K562 (cell line): Measurements from ENCODE around the gene CNRIP1. TPM values are rescaled to one million over a fixed set of nuclear protein-coding genes. Genes with fewer than 3 reads are reported as not detected.

ENCODE experiments used
- ATAC-seq: fragments of 200-7000 bp; cut with Tn5 transposase; 3 replicates; pipeline ENCODE4 v1.9.1; 2020; ENCODE audit warnings: moderate library complexity
- BruUV-seq: library from RNA; stranded (reverse); fragments of 400-500 nt; replicated peaks from 2 replicates; lab custom pipeline; 2021; lab: Mats Ljungman, UMichigan
- CTCF ChIA-PET: fragments of 300-600 bp; formaldehyde crosslinking; extraction: SDS; loops from one replicate; lab custom pipeline; 2021; ENCODE audit warnings: low intra/inter-chr PET ratio; lab: Yijun Ruan, JAX
- POLR2A ChIA-PET: fragments of 300-600, 350-650 bp; sonication (Branson Sonifier 250); formaldehyde crosslinking; extraction: SDS; loops from one replicate; lab custom pipeline; 2021; ENCODE audit warnings: antibody characterized with exemption, inconsistent platforms; lab: Yijun Ruan, JAX
- DNase-seq, 4 experiments: peaks; one replicate each; pipeline versions ENCODE4 v3.0.0 to v3.0.0-alpha.2; 2011 to 2018; ENCODE audit warnings: low spot score in 3 of 4, mixed read lengths in 3 of 4; ENCODE audit errors: extremely low read depth in 1 of 4
- FAIRE-seq: peaks from 2 replicates; lab custom pipeline; 2011; peaks lifted over from hg19 to GRCh38; lab: Jason Lieb, UNC
- H2AFZ ChIP-seq: 2 replicates; pipeline ENCODE4 v1.6.0; 2011; ENCODE audit warnings: low read depth, low read length, control low read depth, inconsistent platforms
- H3K27ac ChIP-seq: fragments of 200-600 bp; 3 replicates; pipeline ENCODE4 v1.8.0; 2011; ENCODE audit warnings: low read depth, mild to moderate bottlenecking, control low read depth, inconsistent platforms, low read length, moderate library complexity, mixed read lengths; ENCODE audit errors: extremely low read depth
- H3K27me3 ChIP-seq, 2 experiments: fragments of 300-600 bp in 1 of 2; 2 replicates in 1 of 2; 3 replicates in 1 of 2; pipeline versions ENCODE4 v1.6.0 to v1.8.0; 2011; ENCODE audit warnings: inconsistent platforms in 2 of 2, low read length in 2 of 2, mild to moderate bottlenecking in 1 of 2, mixed read lengths in 1 of 2, moderate library complexity in 1 of 2; ENCODE audit not compliant: control insufficient read depth in 2 of 2, insufficient read depth in 2 of 2
- H3K36me3 ChIP-seq: fragments of 300-600 bp; 3 replicates; pipeline ENCODE4 v1.8.0; 2011; ENCODE audit warnings: mild to moderate bottlenecking, low read length, inconsistent platforms; ENCODE audit not compliant: control insufficient read depth, insufficient read depth
- H3K4me1 ChIP-seq, 2 experiments: fragments of 200-600 bp in 1 of 2; replicated peaks in 1 of 2; 2 replicates in 1 of 2; 3 replicates in 1 of 2; pipeline versions ENCODE4 v1.5.1 to v1.8.0; 2011; ENCODE audit warnings: inconsistent platforms in 2 of 2, low read length in 2 of 2, mild to moderate bottlenecking in 1 of 2, mixed read lengths in 1 of 2, moderate library complexity in 1 of 2; ENCODE audit not compliant: control insufficient read depth in 2 of 2, insufficient read depth in 2 of 2
- H3K4me2 ChIP-seq: 2 replicates; pipeline ENCODE4 v1.6.1; 2011; ENCODE audit warnings: low read length, control low read depth, inconsistent platforms, mixed read lengths; ENCODE audit not compliant: insufficient read depth
- H3K4me3 ChIP-seq: fragments of 200-600 bp; sonication (generic), shearing (Covaris generic); 2 replicates; pipeline ENCODE4 v1.5.1; 2016; ENCODE audit warnings: control low read depth, inconsistent platforms
- H3K79me2 ChIP-seq: fragments of 200-600 bp; 3 replicates; pipeline ENCODE4 v1.8.0; 2011; ENCODE audit warnings: low read length, inconsistent platforms; ENCODE audit not compliant: control insufficient read depth, insufficient read depth
- H3K9ac ChIP-seq, 2 experiments: 2 replicates each; pipeline versions ENCODE4 v1.6.0 to v1.6.1; 2011; ENCODE audit warnings: low read depth in 2 of 2, low read length in 2 of 2, control low read depth in 1 of 2, inconsistent platforms in 1 of 2, mild to moderate bottlenecking in 1 of 2, mixed read lengths in 1 of 2; ENCODE audit not compliant: insufficient read depth in 1 of 2
- H3K9me1 ChIP-seq: one replicate; pipeline ENCODE4 v1.6.0; 2011; ENCODE audit warnings: inconsistent platforms, mild to moderate bottlenecking, low read length, moderate library complexity; ENCODE audit not compliant: control insufficient read depth, insufficient read depth
- H3K9me3 ChIP-seq: replicated peaks from 2 replicates; pipeline ENCODE4 v1.5.1; 2011; ENCODE audit warnings: low read depth, low read length, inconsistent platforms; ENCODE audit not compliant: control insufficient read depth, insufficient read depth
- H4K20me1 ChIP-seq: replicated peaks from 2 replicates; pipeline ENCODE4 v1.6.1; 2011; ENCODE audit warnings: low read length, inconsistent platforms, mixed read lengths; ENCODE audit not compliant: control insufficient read depth, insufficient read depth
- CBFA2T2 ChIP-seq: fragments of 450-650 bp; conservative IDR thresholded peaks from 2 replicates; pipeline ENCODE4 v1.6.1; 2017; ENCODE audit warnings: mild to moderate bottlenecking
- CBFA2T3 ChIP-seq: fragments of 450-650 bp; IDR thresholded peaks from 2 replicates; pipeline ENCODE4 v1.6.1; 2017
- CHD7 ChIP-seq: fragments of 200-600 bp; sonication (generic); IDR thresholded peaks from one replicate; pipeline ENCODE4 v1.6.1; 2012; ENCODE audit warnings: mild to moderate bottlenecking, low read depth, low read length, inconsistent platforms
- HDAC8 ChIP-seq: fragments of 450-650 bp; IDR thresholded peaks from 2 replicates; pipeline ENCODE4 v1.6.1; 2016; ENCODE audit warnings: mild to moderate bottlenecking, missing genetic modification characterization, moderate library complexity, missing compliant biosample characterization
- KDM1A ChIP-seq, 2 experiments: fragments of 450-650 bp; IDR thresholded peaks; 2 replicates each; pipeline ENCODE4 v1.6.1; 2016; ENCODE audit warnings: mild to moderate bottlenecking in 2 of 2
- KDM4B ChIP-seq, 2 experiments: fragments of 450-650 bp in 1 of 2; sonication (generic) in 1 of 2; IDR thresholded peaks; 2 replicates each; pipeline ENCODE4 v1.6.1; 2016 to 2017; ENCODE audit warnings: borderline replicate concordance in 2 of 2, antibody characterized with exemption in 1 of 2, low read depth in 1 of 2, mild to moderate bottlenecking in 1 of 2
- PURB ChIP-seq: sonication (generic); formaldehyde crosslinking; IDR thresholded peaks from 2 replicates; pipeline ENCODE4 v1.9.0; 2021; ENCODE audit warnings: low read depth, mild to moderate bottlenecking, missing genetic modification reagents
- SNIP1 ChIP-seq: fragments of 450-650 bp; IDR thresholded peaks from 2 replicates; pipeline ENCODE4 v1.7.1; 2017; ENCODE audit warnings: low read depth, mild to moderate bottlenecking
- ZNF316 ChIP-seq: fragments of 450-650 bp; IDR thresholded peaks from 2 replicates; pipeline ENCODE4 v1.6.1; 2016
- WGBS: fragments of 100-300 bp; shearing (Covaris generic); methylation state at CpG from one replicate; pipeline ENCODE4 v1.1.6; 2016; ENCODE audit warnings: low coverage, mixed read lengths; ENCODE audit not compliant: insufficient coverage; ENCODE audit errors: missing lambda C conversion rate; 5-methylcytosine and 5-hydroxymethylcytosine counted together
- in situ Hi-C: fragments of 300-500 bp; cut with MboI; formaldehyde crosslinking; loops from 4 replicates; pipeline ENCODE4 v1.15.0; 2018; ENCODE audit warnings: inconsistent platforms, mixed read lengths
- intact Hi-C: fragments of 100-400 bp; cut with micrococcal nuclease; formaldehyde crosslinking; loops from 2 replicates; pipeline ENCODE4 v1.14.2; 2022
- polyA plus RNA-seq, 8 experiments: library from polyadenylated mRNA; depleted of rRNA in 4 of 8; stranded (reverse) in 5 of 8; unstranded in 3 of 8; fragments of >200 nt; fragmentation: Nextera tagmentation in 2 of 8; fragmentation: Illumina TruSeq in 1 of 8; extraction: Ambion mirVana in 2 of 8; extraction: Trizol in 1 of 8; gene quantifications; 2 replicates each; pipeline versions ENCODE4 v1.2.1 to v1.2.3, GENCODE V29; 2011 to 2014; ENCODE audit warnings: inconsistent platforms in 1 of 8, missing spikeins in 1 of 8
- total RNA-seq, 7 experiments: library from RNA; depleted of rRNA in 6 of 7; stranded (reverse); fragments of >200 nt in 6 of 7; fragmentation: Illumina TruSeq in 2 of 7; extraction: Trizol in 2 of 7; gene quantifications; 2 replicates each; pipeline versions ENCODE4 v1.2.1 to v1.2.3, GENCODE V29; 2011 to 2021; ENCODE audit warnings: low replicate concordance in 1 of 7
- TF ChIP-seq, protein P1 (sequence below): fragments of 250-450 bp; sonication (Bioruptor Pico); IDR thresholded peaks from 2 replicates; pipeline ENCODE4 v1.8.0; 2021; ENCODE audit warnings: moderate library complexity, mild to moderate bottlenecking, inconsistent platforms

The CNRIP1 gene
- total and polyA plus RNA-seq, 9 of the 15 experiments (the other 6 are each of a cell fraction or from before 2014, with no cell fraction given): 0.59 to 2.1 (median 1.5) TPM

DNA sequence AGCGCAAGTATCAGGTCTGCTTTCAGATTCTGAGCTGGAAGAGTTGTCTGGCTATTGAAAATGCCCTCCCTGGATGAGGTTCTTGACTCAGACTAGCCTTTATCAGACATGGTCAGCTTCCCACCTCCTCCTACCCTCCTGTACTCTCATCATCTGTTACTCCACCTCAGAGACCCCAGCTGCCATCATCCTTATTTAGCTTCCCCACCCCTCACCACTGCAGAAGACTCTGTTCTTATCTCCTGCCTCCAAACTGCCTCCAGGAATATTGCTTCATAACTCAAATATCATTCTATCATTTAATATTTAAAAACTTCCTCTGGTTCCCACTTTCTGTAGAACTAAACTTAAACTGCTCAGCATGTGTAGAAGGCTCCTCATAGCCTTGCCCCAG, 36.3 kb downstream of the CNRIP1 start:
- H3K9me3 ChIP-seq: no peaks in the 10 kb centered on the region
- WGBS: 0% methylated on average over 1 of the region's 1 CpG
- POLR2A ChIA-PET: interaction anchor here (0.6 to 1.5 kb wide), 7 partner anchors 9 to 405 kb away, joined by 3 to 4 read pairs (median 3); no protein-coding TSS in a partner anchor
- DNase-seq: peak; percentile 29 to 89 (median 57)
- peak; percentile 56 for ATAC-seq
- no peaks in the 10 kb centered on the region for H3K9me1 ChIP-seq
- H3K27ac ChIP-seq: no peak overlapping the region
- no peaks in the 10 kb centered on the region for H3K27me3 ChIP-seq
- H3K4me3 ChIP-seq: no peak overlapping the region
- peak; percentile 88 for FAIRE-seq
- no peaks in the 10 kb centered on the region for H3K36me3 ChIP-seq
- H4K20me1 ChIP-seq: no peaks in the 10 kb centered on the region
- intact Hi-C loops (loop anchor here (2.0 to 5.0 kb wide), 2 partner anchors 86 to 161 kb away; no protein-coding TSS in a partner anchor), in situ Hi-C loops (no loop called here)
- H2AFZ ChIP-seq: peak overlapping the region; percentile 15; the same call in 1 of the 2 replicates
- H3K9ac ChIP-seq: no peak overlapping the region
- peaks cover 12 to 28% of the 10 kb centered on the region in 2 experiments; a peak in 4 of 5 replicates for H3K4me1 ChIP-seq
- CTCF ChIA-PET: interaction anchor here (1.5 kb wide), 1 partner anchor 161 kb away, joined by 15 read pairs; no protein-coding TSS in a partner anchor
- H3K79me2 ChIP-seq: no peaks in the 10 kb centered on the region
- no TSS peak for BruUV-seq
- peak overlapping the region; percentile 48 for H3K4me2 ChIP-seq
- TF ChIP-seq CBFA2T3: peak; percentile 96
- TF ChIP-seq, protein P1, sequence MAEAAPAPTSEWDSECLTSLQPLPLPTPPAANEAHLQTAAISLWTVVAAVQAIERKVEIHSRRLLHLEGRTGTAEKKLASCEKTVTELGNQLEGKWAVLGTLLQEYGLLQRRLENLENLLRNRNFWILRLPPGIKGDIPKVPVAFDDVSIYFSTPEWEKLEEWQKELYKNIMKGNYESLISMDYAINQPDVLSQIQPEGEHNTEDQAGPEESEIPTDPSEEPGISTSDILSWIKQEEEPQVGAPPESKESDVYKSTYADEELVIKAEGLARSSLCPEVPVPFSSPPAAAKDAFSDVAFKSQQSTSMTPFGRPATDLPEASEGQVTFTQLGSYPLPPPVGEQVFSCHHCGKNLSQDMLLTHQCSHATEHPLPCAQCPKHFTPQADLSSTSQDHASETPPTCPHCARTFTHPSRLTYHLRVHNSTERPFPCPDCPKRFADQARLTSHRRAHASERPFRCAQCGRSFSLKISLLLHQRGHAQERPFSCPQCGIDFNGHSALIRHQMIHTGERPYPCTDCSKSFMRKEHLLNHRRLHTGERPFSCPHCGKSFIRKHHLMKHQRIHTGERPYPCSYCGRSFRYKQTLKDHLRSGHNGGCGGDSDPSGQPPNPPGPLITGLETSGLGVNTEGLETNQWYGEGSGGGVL (CRISPR knock-in tag): no peak
- TF ChIP-seq SNIP1: no peak
- TF ChIP-seq PURB (CRISPR knock-in tag): no peak
- TF ChIP-seq HDAC8 (tag): no peak
- no peak for TF ChIP-seq KDM4B (IDR thresholded peaks at IDR 0.05; ENCODE audit: borderline replicate concordance in 2 of 2, low read depth in 1 of 2)
- TF ChIP-seq ZNF316: no peak
- TF ChIP-seq CBFA2T2: peak; percentile 94
- TF ChIP-seq CHD7: no peak
- TF ChIP-seq KDM1A (IDR thresholded peaks at IDR 0.05): peak; percentile 34 to 63; a peak in 3 of 4 replicates
